Putamen (tissue), 1 donor: ENCODE measurements around the gene ZNF300.
"Not testable (repeated sequence)": the region's sequence is repeated elsewhere in the genome, so short reads cannot be mapped to it uniquely, and the experiment has no call there.

Experiments used
- DNase-seq: peaks from one replicate; pipeline ENCODE4 v3.0.0-alpha.2; 2016; ENCODE audit warnings: low spot score

ZNF300 gene

DNA sequence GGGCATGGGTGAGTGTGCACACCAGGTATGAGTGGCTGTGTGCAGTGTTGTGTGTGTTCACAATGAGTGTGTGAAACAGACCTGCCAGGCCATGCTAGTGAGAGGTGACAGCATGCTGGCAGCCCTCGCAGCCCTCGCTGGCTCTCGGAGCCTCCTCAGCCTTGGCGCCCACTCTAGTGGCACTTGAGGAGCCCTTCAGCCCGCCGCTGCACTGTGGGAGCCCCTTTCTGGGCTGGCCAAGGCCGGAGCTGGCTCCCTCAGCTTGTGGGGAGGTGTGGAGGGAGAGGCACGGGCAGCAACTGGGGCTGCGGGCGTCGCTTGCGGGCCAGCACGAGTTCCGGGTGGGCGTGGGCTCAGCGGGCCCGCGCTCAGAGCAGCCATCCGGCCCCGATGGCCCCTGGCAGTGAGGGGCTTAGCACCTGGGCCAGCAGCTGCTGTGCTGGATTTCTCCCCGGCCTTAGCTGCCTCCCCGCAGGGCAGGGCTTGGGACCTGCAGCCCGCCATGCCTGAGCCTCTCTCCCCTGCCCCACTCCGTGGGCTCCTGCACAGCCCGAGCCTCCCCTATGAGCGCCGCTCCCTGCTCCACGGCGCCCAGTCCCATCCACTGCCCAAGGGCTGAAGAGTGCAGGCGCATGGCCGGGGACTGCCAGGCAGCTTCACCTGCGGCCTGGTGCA is 59.5 kb downstream of the ZNF300 start:
- not testable (repeated sequence) for DNase-seq
